ENCODE measurements around the gene ADGRA1. TPM values are rescaled to one million over a fixed set of nuclear protein-coding genes. Genes with fewer than 3 reads are reported as not detected.
A peak's percentile ranks its signal among the peaks of the same experiment; 100 is the strongest.
"Not testable (repeated sequence)": the region's sequence is repeated elsewhere in the genome, so short reads cannot be mapped to it uniquely, and the experiment has no call there.

ADGRA1 gene
- total and polyA plus RNA-seq, 7 experiments from 2014 or later, result not detected

GRCh38 chr10:133173860-133174640 is 86.3 kb downstream of the ADGRA1 start:
- H3K27ac ChIP-seq (ENCODE audit: low read depth, low read length), result no peak overlapping the region
- peaks cover 0 to 2% (median 0%) of the 10 kb centered on the region in 7 donors for H3K4me1 Mint-ChIP-seq
- H3K36me3 ChIP-seq (ENCODE audit: control insufficient read depth in 2 of 3, insufficient read depth in 3 of 3, low read length in 3 of 3), result no peaks in the 10 kb centered on the region
- DNase-seq (no peak), ATAC-seq (peak; percentile 63)
- ChIA-PET POLR2A (no interaction called here), CTCF (no interaction called here)
- intact Hi-C loops (cut with micrococcal nuclease), result no loop called here
- H3K27me3 Mint-ChIP-seq, result peaks cover 5 to 25% (median 20%) of the 10 kb centered on the region in 5 donors
- no peak overlapping the region for H3K4me3 ChIP-seq (ENCODE audit: low read length)
- peak overlapping the region in 1 of 9 donors; percentile 20 for H3K27ac Mint-ChIP-seq
- peaks cover 0 to 31% (median 1%) of the 10 kb centered on the region in 11 donors for H3K9me3 Mint-ChIP-seq
- no peaks in the 10 kb centered on the region for H3K27me3 ChIP-seq (ENCODE audit: control insufficient read depth in 2 of 2, insufficient read depth in 2 of 2, low read length in 2 of 2)
- H3K4me1 ChIP-seq (ENCODE audit: control insufficient read depth in 2 of 2, insufficient read depth in 2 of 2, low read length in 2 of 2), result no peaks in the 10 kb centered on the region
- H3K9me3 ChIP-seq (ENCODE audit: control insufficient read depth in 2 of 3, low read length in 3 of 3), result no peaks in the 10 kb centered on the region
- H3K36me3 Mint-ChIP-seq, result peaks cover 0 to 6% (median 0%) of the 10 kb centered on the region in 5 donors
- no peak overlapping the region for H3K4me3 Mint-ChIP-seq

- H3K27me3 ChIP-seq (ENCODE audit: control insufficient read depth in 2 of 2, insufficient read depth in 2 of 2, low read length in 2 of 2), result no peaks in the 10 kb centered on the region
- H3K4me1 Mint-ChIP-seq, result peaks cover 0 to 2% (median 0%) of the 10 kb centered on the region in 7 donors
- H3K4me3 Mint-ChIP-seq, result peak overlapping the region in 1 of 10 donors; percentile 39
- peak overlapping the region in 1 of 9 donors; percentile 20 for H3K27ac Mint-ChIP-seq
- DNase-seq (no peak), ATAC-seq (no peak)
- no peaks in the 10 kb centered on the region for H3K9me3 ChIP-seq (ENCODE audit: control insufficient read depth in 2 of 3, low read length in 3 of 3)
- H3K4me1 ChIP-seq (ENCODE audit: control insufficient read depth in 2 of 2, insufficient read depth in 2 of 2, low read length in 2 of 2), result no peaks in the 10 kb centered on the region
- H3K4me3 ChIP-seq (ENCODE audit: low read length), result no peak overlapping the region
- intact Hi-C loops (cut with micrococcal nuclease), result no loop called here
- H3K27ac ChIP-seq (ENCODE audit: low read depth, low read length), result no peak overlapping the region
- H3K27me3 Mint-ChIP-seq, result peaks cover 5 to 24% (median 19%) of the 10 kb centered on the region in 5 donors
- peaks cover 0 to 6% (median 0%) of the 10 kb centered on the region in 5 donors for H3K36me3 Mint-ChIP-seq
- no peaks in the 10 kb centered on the region for H3K36me3 ChIP-seq (ENCODE audit: control insufficient read depth in 2 of 3, insufficient read depth in 3 of 3, low read length in 3 of 3)
- POLR2A ChIA-PET, result no interaction called here
- CTCF ChIA-PET, result no interaction called here
- peaks cover 0 to 31% (median 1%) of the 10 kb centered on the region in 11 donors for H3K9me3 Mint-ChIP-seq
Measured at GRCh38 chr10:133174689-133175263, 87.1 kb downstream of the ADGRA1 start.

GRCh38 chr10:133175624-133176023 is 87.9 kb downstream of the ADGRA1 start:
- Mint-ChIP-seq H3K27me3 (peaks cover 5 to 27% (median 17%) of the 10 kb centered on the region in 5 donors), H3K9me3 (peaks cover 0 to 31% (median 1%) of the 10 kb centered on the region in 11 donors)
- intact Hi-C loops (cut with micrococcal nuclease); H3K27ac ChIP-seq (ENCODE audit: low read depth, low read length); H3K36me3 Mint-ChIP-seq; ATAC-seq; H3K4me3 ChIP-seq (ENCODE audit: low read length); H3K27ac Mint-ChIP-seq; DNase-seq; H3K4me3 Mint-ChIP-seq; H3K4me1 ChIP-seq (ENCODE audit: control insufficient read depth in 2 of 2, insufficient read depth in 2 of 2, low read length in 2 of 2); H3K27me3 ChIP-seq (ENCODE audit: control insufficient read depth in 2 of 2, insufficient read depth in 2 of 2, low read length in 2 of 2); POLR2A ChIA-PET; H3K36me3 ChIP-seq (ENCODE audit: control insufficient read depth in 2 of 3, insufficient read depth in 3 of 3, low read length in 3 of 3); H3K9me3 ChIP-seq (ENCODE audit: control insufficient read depth in 2 of 3, low read length in 3 of 3); H3K4me1 Mint-ChIP-seq; CTCF ChIA-PET: not testable (repeated sequence)

DNA sequence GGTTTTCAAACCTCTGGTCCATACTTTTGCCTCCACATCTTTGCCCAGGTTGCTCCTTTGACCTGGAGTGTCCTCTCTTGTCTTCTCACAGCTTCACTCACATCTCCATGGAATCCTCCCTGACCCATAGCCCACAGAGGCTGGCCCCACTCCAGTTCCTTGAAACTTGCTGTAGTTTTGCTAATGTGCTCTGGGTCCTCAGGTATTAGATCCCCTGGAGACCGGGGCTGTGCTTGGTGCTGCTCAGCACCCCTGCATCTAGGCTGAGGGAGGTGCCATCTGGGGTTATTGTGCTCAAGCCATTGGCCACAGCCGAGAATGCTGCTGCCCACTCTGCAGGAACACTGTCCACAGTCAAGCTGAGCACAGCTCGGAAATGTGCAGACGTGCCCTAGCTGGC is 88.8 kb downstream of the ADGRA1 start:
- peaks cover 0 to 2% (median 0%) of the 10 kb centered on the region in 7 donors for H3K4me1 Mint-ChIP-seq
- Histone ChIP-seq H3K4me3 (ENCODE audit: low read length) (no peak overlapping the region), H3K4me1 (ENCODE audit: control insufficient read depth in 2 of 2, insufficient read depth in 2 of 2, low read length in 2 of 2) (no peaks in the 10 kb centered on the region), H3K36me3 (ENCODE audit: control insufficient read depth in 2 of 3, insufficient read depth in 3 of 3, low read length in 3 of 3) (no peaks in the 10 kb centered on the region), H3K27me3 (ENCODE audit: control insufficient read depth in 2 of 2, insufficient read depth in 2 of 2, low read length in 2 of 2) (no peaks in the 10 kb centered on the region), H3K9me3 (ENCODE audit: control insufficient read depth in 2 of 3, low read length in 3 of 3) (no peaks in the 10 kb centered on the region), H3K27ac (ENCODE audit: low read depth, low read length) (no peak overlapping the region)
- peaks cover 0 to 31% (median 1%) of the 10 kb centered on the region in 11 donors for H3K9me3 Mint-ChIP-seq
- no peak overlapping the region for H3K27ac Mint-ChIP-seq
- H3K36me3 Mint-ChIP-seq, result peaks cover 0 to 6% (median 0%) of the 10 kb centered on the region in 5 donors
- no peak overlapping the region for H3K4me3 Mint-ChIP-seq
- ChIA-PET CTCF (no interaction called here), POLR2A (no interaction called here)
- no peak for ATAC-seq
- DNase-seq, result no peak
- H3K27me3 Mint-ChIP-seq, result peaks cover 5 to 32% (median 19%) of the 10 kb centered on the region in 5 donors
- intact Hi-C loops (cut with micrococcal nuclease), result no loop called here

DNA sequence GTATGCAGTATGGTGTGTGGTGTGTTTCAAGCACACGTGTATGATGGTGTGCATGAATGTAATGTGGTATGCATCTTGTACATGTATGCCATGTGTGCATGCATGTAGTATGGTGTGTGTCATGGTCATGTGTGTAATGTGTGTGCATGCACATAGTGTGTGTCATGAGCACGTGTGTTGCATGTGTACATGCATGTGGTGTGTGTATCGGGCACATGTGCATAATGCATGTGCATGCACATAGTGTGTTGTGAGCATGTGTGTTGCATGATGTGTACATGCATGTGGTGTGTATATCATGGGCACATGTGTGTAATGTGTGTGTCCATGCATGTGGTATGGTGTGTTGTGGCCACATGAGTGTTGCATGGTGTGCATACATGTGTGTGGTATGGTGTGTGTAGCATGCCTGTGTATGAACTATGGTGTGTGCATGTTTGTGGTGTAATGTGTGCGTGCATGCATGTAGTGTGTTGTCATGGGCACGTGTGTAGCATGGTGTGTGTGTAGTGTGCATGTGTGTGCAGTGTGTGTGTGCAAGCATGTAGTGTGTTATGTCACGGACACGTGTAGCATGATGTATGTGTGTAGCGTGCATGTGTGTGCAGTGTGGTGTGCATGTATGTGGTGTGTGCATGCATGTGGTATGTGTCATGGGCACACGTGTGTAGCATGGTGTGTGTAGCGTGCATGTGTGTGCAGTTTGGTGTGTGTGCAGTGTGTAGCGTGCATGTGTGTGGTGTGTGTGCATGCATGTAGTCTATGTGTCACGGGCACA is 89.8 kb downstream of the ADGRA1 start:
- H3K27ac Mint-ChIP-seq, result peak overlapping the region in 3 of 9 donors; percentile 19 to 41 (median 28)
- H3K4me1 Mint-ChIP-seq, result peaks cover 0 to 2% (median 0%) of the 10 kb centered on the region in 7 donors
- no peak for DNase-seq
- Histone ChIP-seq H3K4me3 (ENCODE audit: low read length) (no peak overlapping the region), H3K4me1 (ENCODE audit: control insufficient read depth in 2 of 2, insufficient read depth in 2 of 2, low read length in 2 of 2) (no peaks in the 10 kb centered on the region), H3K9me3 (ENCODE audit: control insufficient read depth in 2 of 3, low read length in 3 of 3) (no peaks in the 10 kb centered on the region), H3K36me3 (ENCODE audit: control insufficient read depth in 2 of 3, insufficient read depth in 3 of 3, low read length in 3 of 3) (no peaks in the 10 kb centered on the region), H3K27me3 (ENCODE audit: control insufficient read depth in 2 of 2, insufficient read depth in 2 of 2, low read length in 2 of 2) (no peaks in the 10 kb centered on the region), H3K27ac (ENCODE audit: low read depth, low read length) (no peak overlapping the region)
- POLR2A ChIA-PET, result no interaction called here
- H3K4me3 Mint-ChIP-seq, result no peak overlapping the region
- H3K27me3 Mint-ChIP-seq, result peaks cover 3 to 32% (median 13%) of the 10 kb centered on the region in 5 donors
- no peak for ATAC-seq
- peaks cover 0 to 31% (median 1%) of the 10 kb centered on the region in 11 donors for H3K9me3 Mint-ChIP-seq
- peaks cover 0 to 6% (median 0%) of the 10 kb centered on the region in 5 donors for H3K36me3 Mint-ChIP-seq
- intact Hi-C loops (cut with micrococcal nuclease), result no loop called here
- CTCF ChIA-PET, result no interaction called here

- Histone ChIP-seq H3K4me1 (ENCODE audit: control insufficient read depth in 2 of 2, insufficient read depth in 2 of 2, low read length in 2 of 2) (no peaks in the 10 kb centered on the region), H3K9me3 (ENCODE audit: control insufficient read depth in 2 of 3, low read length in 3 of 3) (no peaks in the 10 kb centered on the region), H3K27me3 (ENCODE audit: control insufficient read depth in 2 of 2, insufficient read depth in 2 of 2, low read length in 2 of 2) (no peaks in the 10 kb centered on the region), H3K36me3 (ENCODE audit: control insufficient read depth in 2 of 3, insufficient read depth in 3 of 3, low read length in 3 of 3) (no peaks in the 10 kb centered on the region), H3K4me3 (ENCODE audit: low read length) (no peak overlapping the region), H3K27ac (ENCODE audit: low read depth, low read length) (no peak overlapping the region)
- no peak for DNase-seq
- H3K27me3 Mint-ChIP-seq, result peaks cover 0 to 24% (median 6%) of the 10 kb centered on the region in 5 donors
- intact Hi-C loops (cut with micrococcal nuclease), result no loop called here
- H3K4me1 Mint-ChIP-seq, result peaks cover 0 to 2% (median 0%) of the 10 kb centered on the region in 7 donors
- H3K27ac Mint-ChIP-seq, result no peak overlapping the region
- CTCF ChIA-PET, result no interaction called here
- ATAC-seq, result no peak
- POLR2A ChIA-PET, result no interaction called here
- peaks cover 0 to 6% (median 0%) of the 10 kb centered on the region in 5 donors for H3K36me3 Mint-ChIP-seq
- H3K4me3 Mint-ChIP-seq, result no peak overlapping the region
- peaks cover 0 to 31% (median 1%) of the 10 kb centered on the region in 11 donors for H3K9me3 Mint-ChIP-seq
Measured at GRCh38 chr10:133178357-133179127, 90.8 kb downstream of the ADGRA1 start.

All from naive thymus-derived CD4-positive, alpha-beta T cell (primary cell).